HCT116 (cell line): ENCODE measurements around the gene ARHGAP21. TPM values are rescaled to one million over a fixed set of nuclear protein-coding genes. Genes with fewer than 3 reads are reported as not detected.

Source experiments
- ATAC-seq: fragments of 200-7000 bp; cut with Tn5 transposase; 2 replicates; pipeline ENCODE4 v1.9.1; 2020; ENCODE audit warnings: mild to moderate bottlenecking, moderate library complexity
- BruUV-seq: library from RNA; stranded (reverse); fragments of 400-500 nt; replicated peaks from 2 replicates; lab custom pipeline; 2021; lab: Mats Ljungman, UMichigan
- CTCF ChIA-PET: fragments of 300-600 bp; sonication (Branson Sonifier 250); formaldehyde crosslinking; loops from one replicate; lab custom pipeline; 2021; ENCODE audit warnings: antibody characterized with exemption; lab: Charles Lee
- POLR2A ChIA-PET: fragments of 300-600, 350-600 bp; sonication (Branson Sonifier 250); formaldehyde crosslinking; loops from one replicate; lab custom pipeline; 2021; ENCODE audit warnings: antibody characterized with exemption; lab: Charles Lee
- RAD21 ChIA-PET, 2 experiments: fragments of 300-600 bp; sonication (Branson Sonifier 250); formaldehyde crosslinking; loops; one replicate each; lab custom pipeline; 2023; ENCODE audit warnings: low total read pairs in 2 of 2; ENCODE audit not compliant: uncharacterized antibody in 2 of 2, unreplicated experiment in 2 of 2, low non-redundant PET in 1 of 2; lab: Charles Lee
- DNase-seq: peaks from one replicate; pipeline ENCODE4 v3.0.0-alpha.2; 2010; ENCODE audit warnings: low read depth, low spot score
- H2AFZ ChIP-seq: fragments of 200-600 bp; shearing (Covaris generic), sonication (generic); 2 replicates; pipeline ENCODE4 v1.6.1; 2017; ENCODE audit warnings: low read depth, mixed run types, mixed read lengths, antibody characterized with exemption, low read length; ENCODE audit not compliant: poor library complexity, severe bottlenecking
- H3K27ac ChIP-seq: 2 replicates; pipeline ENCODE4 v1.5.1; 2012; ENCODE audit warnings: low read depth, low read length
- H3K27me3 ChIP-seq: fragments of 200-600 bp; sonication (generic); 2 replicates; pipeline ENCODE4 v1.6.1; 2016; ENCODE audit warnings: mixed run types, low read length, mixed read lengths; ENCODE audit not compliant: insufficient read depth
- H3K36me3 ChIP-seq, 2 experiments: fragments of 200-500 bp in 1 of 2; fragments of 200-600 bp in 1 of 2; sonication (Bioruptor generic) in 1 of 2; sonication (generic) in 1 of 2; 2 replicates each; pipeline versions ENCODE4 v1.5.1 to v1.6.1; 2014 to 2016; ENCODE audit warnings: low read length in 2 of 2, inconsistent platforms in 1 of 2, mixed read lengths in 1 of 2, mixed run types in 1 of 2; ENCODE audit not compliant: insufficient read depth in 2 of 2, control insufficient read depth in 1 of 2
- H3K4me1 ChIP-seq, 2 experiments: fragments of 200-600 bp in 1 of 2; sonication (generic) in 1 of 2; 2 replicates each; pipeline versions ENCODE4 v1.5.1 to v1.6.1; 2012 to 2017; ENCODE audit warnings: low read length in 2 of 2, inconsistent platforms in 1 of 2, mild to moderate bottlenecking in 1 of 2, mixed read lengths in 1 of 2, mixed run types in 1 of 2, moderate library complexity in 1 of 2; ENCODE audit not compliant: insufficient read depth in 2 of 2, control insufficient read depth in 1 of 2
- H3K4me2 ChIP-seq: fragments of 200-600 bp; sonication (generic); 2 replicates; pipeline ENCODE4 v1.6.1; 2017; ENCODE audit warnings: mixed run types, low read length, mixed read lengths
- H3K4me3 ChIP-seq, 2 experiments: fragments of 200-600 bp in 1 of 2; sonication (generic) in 1 of 2; replicated peaks in 1 of 2; 2 replicates each; pipeline ENCODE4 v1.5.1; 2011 to 2016; ENCODE audit warnings: low read length in 2 of 2, control low read depth in 1 of 2, low read depth in 1 of 2, mild to moderate bottlenecking in 1 of 2, mixed read lengths in 1 of 2, mixed run types in 1 of 2
- H3K79me2 ChIP-seq: fragments of 200-600 bp; sonication (generic); 2 replicates; pipeline ENCODE4 v1.6.1; 2017; ENCODE audit warnings: mild to moderate bottlenecking, mixed run types, low read length, moderate library complexity, mixed read lengths; ENCODE audit not compliant: insufficient read depth
- H3K9ac ChIP-seq: fragments of 200-600 bp; sonication (generic); 2 replicates; pipeline ENCODE4 v1.6.1; 2016; ENCODE audit warnings: low read length, mixed read lengths
- H3K9me2 ChIP-seq: fragments of 200-600 bp; sonication (generic), shearing (Covaris generic); 2 replicates; pipeline ENCODE4 v1.6.1; 2017; ENCODE audit warnings: mixed run types, mild to moderate bottlenecking, moderate library complexity; ENCODE audit not compliant: insufficient read depth
- H3K9me3 ChIP-seq, 2 experiments: fragments of 200-500 bp in 1 of 2; fragments of 200-600 bp in 1 of 2; sonication (Bioruptor generic) in 1 of 2; sonication (generic) in 1 of 2; 2 replicates each; pipeline ENCODE4 v1.6.1; 2014 to 2017; ENCODE audit warnings: low read length in 2 of 2, mixed read lengths in 2 of 2, inconsistent platforms in 1 of 2, low read depth in 1 of 2, mild to moderate bottlenecking in 1 of 2, mixed run types in 1 of 2, moderate library complexity in 1 of 2; ENCODE audit not compliant: control insufficient read depth in 1 of 2, insufficient read depth in 1 of 2
- H4K20me1 ChIP-seq: fragments of 200-600 bp; sonication (generic), shearing (Covaris generic); 2 replicates; pipeline ENCODE4 v1.6.1; 2017; ENCODE audit warnings: mixed run types, mild to moderate bottlenecking, moderate library complexity; ENCODE audit not compliant: insufficient read depth
- CTCF ChIP-seq, 3 experiments: fragments of 200-600 bp in 1 of 3; sonication (generic) in 1 of 3; IDR thresholded peaks in 2 of 3; conservative IDR thresholded peaks in 1 of 3; 2 replicates each; pipeline ENCODE4 v1.5.1; 2012 to 2017; ENCODE audit warnings: low read depth in 2 of 3, low read length in 2 of 3, antibody characterized with exemption in 1 of 3, borderline replicate concordance in 1 of 3, control low read depth in 1 of 3, mild to moderate bottlenecking in 1 of 3, mixed read lengths in 1 of 3, mixed run types in 1 of 3, moderate library complexity in 1 of 3; ENCODE audit not compliant: insufficient read depth in 1 of 3
- EGR1 ChIP-seq: IDR thresholded peaks from 2 replicates; pipeline ENCODE4 v1.6.1; 2012; ENCODE audit warnings: low read depth
- ELF1 ChIP-seq: IDR thresholded peaks from 2 replicates; pipeline ENCODE4 v1.6.1; 2012; ENCODE audit warnings: low read depth, borderline replicate concordance
- REST ChIP-seq: IDR thresholded peaks from 2 replicates; pipeline ENCODE4 v1.6.1; 2012; ENCODE audit warnings: low read depth
- SIN3A ChIP-seq: IDR thresholded peaks from 2 replicates; pipeline ENCODE4 v1.6.1; 2012; ENCODE audit warnings: low read depth
- SP1 ChIP-seq: IDR thresholded peaks from 2 replicates; pipeline ENCODE4 v1.6.1; 2012; ENCODE audit warnings: low read depth
- YY1 ChIP-seq: IDR thresholded peaks from 2 replicates; pipeline ENCODE4 v1.6.1; 2011; ENCODE audit warnings: low read length, low read depth, moderate library complexity, mild to moderate bottlenecking; ENCODE audit not compliant: insufficient replicate concordance; ENCODE audit errors: extremely low read depth
- intact Hi-C: fragments of 100-400 bp; cut with micrococcal nuclease; formaldehyde crosslinking; loops from 2 replicates; pipeline ENCODE4 v1.10.0; 2022
- total RNA-seq: library from RNA; stranded (reverse); gene quantifications from one replicate; pipeline ENCODE4 v1.2.1, GENCODE V29; 2021; ENCODE audit not compliant: unreplicated experiment

ARHGAP21 gene
- total RNA-seq, 1 experiment from 2014 or later: 47.7 TPM

DNA sequence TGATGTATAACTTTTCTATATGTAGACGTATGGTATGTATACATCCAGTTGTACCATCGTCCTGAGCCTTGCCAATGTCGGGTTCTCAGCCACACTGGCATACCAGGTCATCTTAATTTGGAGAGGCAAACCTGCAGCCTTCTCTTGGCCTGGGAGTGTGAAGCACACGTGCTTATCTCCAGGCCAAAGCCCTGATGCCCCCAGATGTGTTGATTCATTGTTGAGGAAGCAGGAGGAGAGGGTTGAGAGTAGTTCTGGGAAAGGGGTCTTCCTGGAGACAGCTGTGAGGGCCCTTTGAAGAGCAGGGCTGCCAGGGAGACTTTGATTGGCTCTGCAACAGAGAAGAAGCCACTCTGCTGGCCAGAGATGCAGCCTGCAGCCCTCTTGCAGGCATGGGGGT is 155.6 kb downstream of the ARHGAP21 start:
- TF ChIP-seq YY1 (no peak), ELF1 (no peak), SP1 (no peak), CTCF (IDR thresholded peaks at IDR 0.05 in 2 of 3, conservative IDR thresholded peaks at IDR 0.05 in 1 of 3; ENCODE audit: borderline replicate concordance in 1 of 3, insufficient read depth in 1 of 3, low read depth in 2 of 3, low read length in 2 of 3) (no peak)
- Histone ChIP-seq H3K9ac (no peak overlapping the region), H3K4me1 (no peaks in the 10 kb centered on the region), H3K4me3 (no peak overlapping the region), H4K20me1 (no peaks in the 10 kb centered on the region), H3K9me3 (no peaks in the 10 kb centered on the region), H3K27me3 (no peaks in the 10 kb centered on the region), H3K27ac (no peak overlapping the region), H3K9me2 (no peaks in the 10 kb centered on the region), H2AFZ (no peak overlapping the region), H3K79me2 (no peaks in the 10 kb centered on the region), H3K4me2 (no peak overlapping the region), H3K36me3 (no peaks in the 10 kb centered on the region)
- ChIA-PET RAD21 (no interaction called here), CTCF (no interaction called here), POLR2A (no interaction called here)
- ATAC-seq (no peak), DNase-seq (no peak)
- intact Hi-C loops: no loop called here
- no TSS peak for BruUV-seq

DNA sequence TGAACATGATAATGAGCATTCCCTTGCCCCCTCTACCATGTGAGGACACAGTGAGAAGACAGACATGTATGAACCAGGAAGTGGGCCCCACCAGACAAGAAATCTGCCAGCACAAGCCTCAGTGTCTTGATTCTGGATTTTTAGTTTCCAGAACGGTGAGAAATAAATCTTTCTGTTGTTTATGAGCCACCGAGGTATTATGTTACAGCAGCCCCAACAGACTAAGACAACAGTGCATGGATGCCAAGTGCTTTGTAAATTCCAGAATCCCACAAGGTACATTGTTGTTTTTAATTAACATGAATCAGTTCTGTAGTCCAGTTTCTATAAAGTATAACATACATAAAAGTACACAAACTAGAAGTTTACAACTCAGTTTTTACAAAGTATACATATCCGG is 162.2 kb downstream of the ARHGAP21 start:
- H3K4me1 ChIP-seq: peaks cover 0 to 3% of the 10 kb centered on the region in 2 experiments; a peak in 2 of 4 replicates
- H3K4me3 ChIP-seq: no peak overlapping the region
- H3K79me2 ChIP-seq: no peaks in the 10 kb centered on the region
- H3K4me2 ChIP-seq: no peak overlapping the region
- H4K20me1 ChIP-seq: no peaks in the 10 kb centered on the region
- H3K27me3 ChIP-seq: no peaks in the 10 kb centered on the region
- ChIA-PET CTCF (no interaction called here), POLR2A (no interaction called here), RAD21 (no interaction called here)
- no peak overlapping the region for H3K9ac ChIP-seq
- H3K9me2 ChIP-seq: no peaks in the 10 kb centered on the region
- ATAC-seq: no peak
- no peaks in the 10 kb centered on the region for H3K36me3 ChIP-seq
- BruUV-seq: no TSS peak
- TF ChIP-seq EGR1 (no peak), SIN3A (no peak), REST (no peak)
- TF ChIP-seq, all 23 proteins: peak for 0
- Histone ChIP-seq H3K9me3 (no peaks in the 10 kb centered on the region), H3K27ac (no peak overlapping the region), H2AFZ (no peak overlapping the region)
- intact Hi-C loops: no loop called here
- DNase-seq: no peak
